Activated CD8-positive, alpha-beta memory T cell treated with anti-CD3 and anti-CD28 coated beads for 24 hours (primary cell): ENCODE data around the gene PRAF2.

Experiments
- DNase-seq: peaks from one replicate; pipeline ENCODE4 v3.0.0-alpha.2; 2020

The PRAF2 gene

DNA sequence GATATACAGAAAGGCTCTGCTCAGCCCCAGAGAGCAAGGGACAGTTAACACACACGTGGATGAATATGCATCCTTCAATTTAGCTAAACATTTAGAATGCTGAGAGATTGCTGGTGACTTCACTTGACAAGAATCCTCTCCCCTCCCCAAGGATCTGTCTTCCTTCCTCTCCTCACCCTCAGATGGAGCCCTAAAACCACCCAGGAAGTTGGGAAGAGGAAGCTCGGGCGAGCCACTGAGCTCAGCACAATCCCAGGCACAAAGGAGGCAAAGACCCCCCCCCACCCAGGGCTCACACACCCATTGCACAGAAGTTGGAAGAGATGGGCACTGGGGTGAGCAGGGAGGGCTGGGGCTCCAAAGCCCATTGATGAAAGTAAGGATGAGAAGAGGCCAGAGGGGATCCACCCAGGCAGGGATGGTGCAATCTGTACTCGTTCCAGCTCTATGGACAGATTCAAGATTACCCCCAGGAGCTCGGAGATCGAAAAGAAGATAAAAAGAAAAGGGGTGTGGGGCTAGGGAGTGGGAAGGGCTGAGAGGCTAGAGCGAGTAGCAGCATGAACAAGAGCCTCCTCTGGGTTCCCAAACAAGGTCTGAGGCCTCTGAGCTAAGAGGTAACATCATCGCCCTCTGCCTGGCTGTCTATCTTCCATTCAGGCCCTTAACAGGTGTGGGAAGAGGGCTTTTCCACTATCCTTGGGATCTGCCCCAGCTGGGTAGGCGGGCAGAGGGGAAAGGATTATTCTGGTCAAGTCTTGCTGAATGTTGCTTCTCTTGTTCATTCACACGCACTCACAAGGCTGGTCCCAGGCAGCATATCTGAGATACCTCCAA lies 31.8 kb downstream of the PRAF2 start:
- DNase-seq: no peak

DNA sequence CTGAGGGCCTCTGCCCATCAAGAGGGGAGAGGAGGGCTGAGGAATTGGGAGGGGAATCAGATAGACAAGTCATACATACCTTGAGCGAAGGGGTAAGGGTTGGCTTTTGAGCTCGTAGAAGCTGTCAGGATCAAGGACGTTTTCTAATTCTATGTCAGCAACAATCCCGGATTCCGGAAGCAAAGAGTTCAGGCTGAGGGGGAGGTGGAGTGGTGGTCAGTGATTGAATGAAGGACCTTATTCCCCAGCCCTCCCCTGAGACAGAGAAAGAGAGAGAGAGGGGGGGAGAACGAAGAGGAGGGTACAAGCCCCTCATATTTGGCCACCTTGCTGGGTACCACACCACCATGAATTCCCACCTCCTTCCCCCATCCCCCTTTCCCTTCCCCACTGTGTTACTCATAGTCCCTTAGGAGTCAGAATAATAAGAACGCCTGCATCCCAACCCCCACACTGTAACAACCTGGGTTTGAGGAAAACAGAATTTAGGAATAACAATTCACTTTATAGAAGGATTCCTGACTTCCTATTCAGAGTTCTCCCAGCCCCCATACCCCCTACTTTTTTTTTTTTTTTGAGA lies 33.3 kb downstream of the PRAF2 start:
- DNase-seq: no peak

- peak; percentile 70 for DNase-seq
These were observed 34.0 kb downstream of the PRAF2 start for GRCh38 chrX:49039598-49040375.

GRCh38 chrX:49037883-49038475 lies 35.8 kb downstream of the PRAF2 start:
- DNase-seq: no peak

GRCh38 chrX:49030283-49030682 lies 43.5 kb downstream of the PRAF2 start:
- no peak for DNase-seq

GRCh38 chrX:49029876-49030275 lies 43.9 kb downstream of the PRAF2 start:
- no peak for DNase-seq
